Measurements from ENCODE around the gene CEBPG.

Gene CEBPG

GRCh38 chr19:33409906-33410685 is 36.6 kb downstream of the CEBPG start:
- H3K9me3 ChIP-seq (ENCODE audit: control insufficient read depth, insufficient read depth, low read length) = no peaks in the 10 kb centered on the region
- H3K4me3 ChIP-seq (ENCODE audit: low read depth, low read length) = no peak overlapping the region
- H3K4me1 ChIP-seq (ENCODE audit: control insufficient read depth, insufficient read depth, low read length) = peaks cover 4% of the 10 kb centered on the region
- no peaks in the 10 kb centered on the region for H3K27me3 ChIP-seq (ENCODE audit: control insufficient read depth, insufficient read depth, low read length)
- H3K36me3 ChIP-seq (ENCODE audit: control insufficient read depth, insufficient read depth, low read length) = no peaks in the 10 kb centered on the region
- no peak overlapping the region for H3K9ac ChIP-seq (ENCODE audit: low read depth, low read length)
- H3K27ac ChIP-seq (ENCODE audit: low read depth, low read length) = no peak overlapping the region

GRCh38 chr19:33410915-33411401 is 37.4 kb downstream of the CEBPG start:
- Histone ChIP-seq H3K27ac (ENCODE audit: low read depth, low read length) (no peak overlapping the region), H3K27me3 (ENCODE audit: control insufficient read depth, insufficient read depth, low read length) (no peaks in the 10 kb centered on the region), H3K9ac (ENCODE audit: low read depth, low read length) (no peak overlapping the region)

GRCh38 chr19:33411621-33412180 is 38.2 kb downstream of the CEBPG start:
- Histone ChIP-seq H3K9ac (ENCODE audit: low read depth, low read length) (no peak overlapping the region), H3K27me3 (ENCODE audit: control insufficient read depth, insufficient read depth, low read length) (no peaks in the 10 kb centered on the region), H3K36me3 (ENCODE audit: control insufficient read depth, insufficient read depth, low read length) (no peaks in the 10 kb centered on the region), H3K9me3 (ENCODE audit: control insufficient read depth, insufficient read depth, low read length) (no peaks in the 10 kb centered on the region), H3K4me3 (ENCODE audit: low read depth, low read length) (no peak overlapping the region), H3K4me1 (ENCODE audit: control insufficient read depth, insufficient read depth, low read length) (peaks cover under 1% of the 10 kb centered on the region), H3K27ac (ENCODE audit: low read depth, low read length) (no peak overlapping the region)

More at GRCh38 chr19:33410915-33411401, 37.4 kb downstream of the CEBPG start:
- Histone ChIP-seq H3K4me1 (ENCODE audit: control insufficient read depth, insufficient read depth, low read length) (peaks cover 4% of the 10 kb centered on the region), H3K9me3 (ENCODE audit: control insufficient read depth, insufficient read depth, low read length) (no peaks in the 10 kb centered on the region), H3K4me3 (ENCODE audit: low read depth, low read length) (no peak overlapping the region), H3K36me3 (ENCODE audit: control insufficient read depth, insufficient read depth, low read length) (no peaks in the 10 kb centered on the region)

GRCh38 chr19:33412601-33413425 is 39.3 kb downstream of the CEBPG start:
- Histone ChIP-seq H3K27ac (ENCODE audit: low read depth, low read length) (no peak overlapping the region), H3K36me3 (ENCODE audit: control insufficient read depth, insufficient read depth, low read length) (no peaks in the 10 kb centered on the region), H3K4me1 (ENCODE audit: control insufficient read depth, insufficient read depth, low read length) (no peaks in the 10 kb centered on the region), H3K9ac (ENCODE audit: low read depth, low read length) (no peak overlapping the region), H3K9me3 (ENCODE audit: control insufficient read depth, insufficient read depth, low read length) (no peaks in the 10 kb centered on the region), H3K27me3 (ENCODE audit: control insufficient read depth, insufficient read depth, low read length) (no peaks in the 10 kb centered on the region), H3K4me3 (ENCODE audit: low read depth, low read length) (no peak overlapping the region)

GRCh38 chr19:33413426-33413725 is 39.9 kb downstream of the CEBPG start:
- H3K36me3 ChIP-seq (ENCODE audit: control insufficient read depth, insufficient read depth, low read length) = no peaks in the 10 kb centered on the region
- H3K9me3 ChIP-seq (ENCODE audit: control insufficient read depth, insufficient read depth, low read length) = no peaks in the 10 kb centered on the region
- H3K4me3 ChIP-seq (ENCODE audit: low read depth, low read length) = no peak overlapping the region
- H3K4me1 ChIP-seq (ENCODE audit: control insufficient read depth, insufficient read depth, low read length) = no peaks in the 10 kb centered on the region
- H3K27me3 ChIP-seq (ENCODE audit: control insufficient read depth, insufficient read depth, low read length) = no peaks in the 10 kb centered on the region
- no peak overlapping the region for H3K27ac ChIP-seq (ENCODE audit: low read depth, low read length)
- no peak overlapping the region for H3K9ac ChIP-seq (ENCODE audit: low read depth, low read length)

GRCh38 chr19:33413868-33414666 is 40.6 kb downstream of the CEBPG start:
- Histone ChIP-seq H3K36me3 (ENCODE audit: control insufficient read depth, insufficient read depth, low read length) (no peaks in the 10 kb centered on the region), H3K9me3 (ENCODE audit: control insufficient read depth, insufficient read depth, low read length) (no peaks in the 10 kb centered on the region), H3K27ac (ENCODE audit: low read depth, low read length) (no peak overlapping the region), H3K27me3 (ENCODE audit: control insufficient read depth, insufficient read depth, low read length) (no peaks in the 10 kb centered on the region), H3K4me1 (ENCODE audit: control insufficient read depth, insufficient read depth, low read length) (no peaks in the 10 kb centered on the region), H3K9ac (ENCODE audit: low read depth, low read length) (no peak overlapping the region), H3K4me3 (ENCODE audit: low read depth, low read length) (no peak overlapping the region)

GRCh38 chr19:33414667-33415605 is 41.4 kb downstream of the CEBPG start:
- no peak overlapping the region for H3K27ac ChIP-seq (ENCODE audit: low read depth, low read length)
- H3K4me1 ChIP-seq (ENCODE audit: control insufficient read depth, insufficient read depth, low read length) = peaks cover 7% of the 10 kb centered on the region; the same call in 1 of the 2 replicates
- H3K4me3 ChIP-seq (ENCODE audit: low read depth, low read length) = no peak overlapping the region
- no peaks in the 10 kb centered on the region for H3K36me3 ChIP-seq (ENCODE audit: control insufficient read depth, insufficient read depth, low read length)
- H3K9ac ChIP-seq (ENCODE audit: low read depth, low read length) = no peak overlapping the region
- H3K27me3 ChIP-seq (ENCODE audit: control insufficient read depth, insufficient read depth, low read length) = no peaks in the 10 kb centered on the region
- H3K9me3 ChIP-seq (ENCODE audit: control insufficient read depth, insufficient read depth, low read length) = no peaks in the 10 kb centered on the region

- H3K27me3 ChIP-seq (ENCODE audit: control insufficient read depth, insufficient read depth, low read length) = no peaks in the 10 kb centered on the region
- no peaks in the 10 kb centered on the region for H3K9me3 ChIP-seq (ENCODE audit: control insufficient read depth, insufficient read depth, low read length)
- no peaks in the 10 kb centered on the region for H3K36me3 ChIP-seq (ENCODE audit: control insufficient read depth, insufficient read depth, low read length)
- H3K9ac ChIP-seq (ENCODE audit: low read depth, low read length) = no peak overlapping the region
- H3K4me3 ChIP-seq (ENCODE audit: low read depth, low read length) = peak overlapping the region; percentile 56
- peaks cover 8% of the 10 kb centered on the region; the same call in 1 of the 2 replicates for H3K4me1 ChIP-seq (ENCODE audit: control insufficient read depth, insufficient read depth, low read length)
- no peak overlapping the region for H3K27ac ChIP-seq (ENCODE audit: low read depth, low read length)
Observed at GRCh38 chr19:33416307-33417215, 43.1 kb downstream of the CEBPG start.

- Histone ChIP-seq H3K9ac (ENCODE audit: low read depth, low read length) (no peak overlapping the region), H3K27me3 (ENCODE audit: control insufficient read depth, insufficient read depth, low read length) (no peaks in the 10 kb centered on the region), H3K4me3 (ENCODE audit: low read depth, low read length) (no peak overlapping the region), H3K27ac (ENCODE audit: low read depth, low read length) (no peak overlapping the region), H3K9me3 (ENCODE audit: control insufficient read depth, insufficient read depth, low read length) (no peaks in the 10 kb centered on the region), H3K36me3 (ENCODE audit: control insufficient read depth, insufficient read depth, low read length) (no peaks in the 10 kb centered on the region), H3K4me1 (ENCODE audit: control insufficient read depth, insufficient read depth, low read length) (peaks cover 8% of the 10 kb centered on the region; the same call in 1 of the 2 replicates)
Observed at GRCh38 chr19:33417751-33418150, 44.2 kb downstream of the CEBPG start.

All from HUES48 (cell line).